ENCODE data around the gene FBXO4. TPM values are rescaled to one million over a fixed set of nuclear protein-coding genes. Genes with fewer than 3 reads are reported as not detected.
"Not testable (repeated sequence)": the region's sequence is repeated elsewhere in the genome, so short reads cannot be mapped to it uniquely, and the experiment has no call there.

Gene FBXO4
- total RNA-seq, 4 donors from 2014 or later: 0.59 to 21.8 (median 15.5) TPM

GRCh38 chr5:41929035-41929434, 4.0 kb downstream of the FBXO4 start:
- DNase-seq: no peak
- Histone ChIP-seq H3K4me1 (no peaks in the 10 kb centered on the region), H3K27ac (no peak overlapping the region), H3K36me3 (no peaks in the 10 kb centered on the region), H3K9me3 (no peaks in the 10 kb centered on the region), H3K27me3 (no peaks in the 10 kb centered on the region), H3K4me3 (no peak overlapping the region)
- intact Hi-C loops (cut with DNase I; ENCODE audit: low total_unique reads): loop anchor here (10.0 kb wide), 1 partner anchor 64 kb away; no protein-coding TSS in a partner anchor
- TF ChIP-seq CTCF (IDR thresholded peaks at IDR 0.05) (no peak), POLR2A (IDR thresholded peaks at IDR 0.05) (no peak)

GRCh38 chr5:41932770-41933169, 7.7 kb downstream of the FBXO4 start:
- Histone ChIP-seq H3K4me3 (no peak overlapping the region), H3K27me3 (no peaks in the 10 kb centered on the region), H3K27ac (no peak overlapping the region), H3K36me3 (no peaks in the 10 kb centered on the region), H3K9me3 (no peaks in the 10 kb centered on the region), H3K4me1 (no peaks in the 10 kb centered on the region)
- intact Hi-C loops (cut with DNase I; ENCODE audit: low total_unique reads): no loop called here
- TF ChIP-seq CTCF (IDR thresholded peaks at IDR 0.05) (no peak), POLR2A (IDR thresholded peaks at IDR 0.05) (no peak)
- no peak for DNase-seq

GRCh38 chr5:41935544-41935943, 10.5 kb downstream of the FBXO4 start:
- Histone ChIP-seq H3K4me1 (no peaks in the 10 kb centered on the region), H3K9me3 (no peaks in the 10 kb centered on the region), H3K27me3 (no peaks in the 10 kb centered on the region), H3K4me3 (no peak overlapping the region), H3K27ac (no peak overlapping the region), H3K36me3 (no peaks in the 10 kb centered on the region)
- no peak for DNase-seq
- no peak for TF ChIP-seq POLR2A (IDR thresholded peaks at IDR 0.05)
- TF ChIP-seq CTCF (IDR thresholded peaks at IDR 0.05): no peak
- intact Hi-C loops (cut with DNase I; ENCODE audit: low total_unique reads): no loop called here

GRCh38 chr5:41940641-41941040, 15.6 kb downstream of the FBXO4 start:
- H3K27me3 ChIP-seq: no peaks in the 10 kb centered on the region
- no peaks in the 10 kb centered on the region for H3K4me1 ChIP-seq
- H3K27ac ChIP-seq: no peak overlapping the region
- intact Hi-C loops (cut with DNase I; ENCODE audit: low total_unique reads): no loop called here
- no peak for TF ChIP-seq CTCF (IDR thresholded peaks at IDR 0.05)
- TF ChIP-seq POLR2A (IDR thresholded peaks at IDR 0.05): no peak
- H3K4me3 ChIP-seq: no peak overlapping the region
- H3K9me3 ChIP-seq: no peaks in the 10 kb centered on the region
- H3K36me3 ChIP-seq: no peaks in the 10 kb centered on the region
- DNase-seq: no peak

GRCh38 chr5:41945332-41945955, 20.4 kb downstream of the FBXO4 start:
- H3K36me3 ChIP-seq: not testable (repeated sequence)

GRCh38 chr5:41951224-41951623, 26.1 kb downstream of the FBXO4 start:
- Histone ChIP-seq H3K27ac (no peak overlapping the region), H3K9me3 (peaks cover 0 to 6% of the 10 kb centered on the region in 2 donors), H3K4me3 (no peak overlapping the region), H3K4me1 (no peaks in the 10 kb centered on the region), H3K36me3 (no peaks in the 10 kb centered on the region), H3K27me3 (no peaks in the 10 kb centered on the region)
- intact Hi-C loops (cut with DNase I; ENCODE audit: low total_unique reads): no loop called here
- no peak for DNase-seq
- TF ChIP-seq CTCF (IDR thresholded peaks at IDR 0.05): no peak
- TF ChIP-seq POLR2A (IDR thresholded peaks at IDR 0.05): no peak

More at GRCh38 chr5:41945332-41945955, 20.4 kb downstream of the FBXO4 start:
- H3K27me3 ChIP-seq; H3K4me1 ChIP-seq; H3K9me3 ChIP-seq; intact Hi-C loops (cut with DNase I; ENCODE audit: low total_unique reads); H3K4me3 ChIP-seq; DNase-seq; H3K27ac ChIP-seq: not testable (repeated sequence)

All from uterus (tissue), 4 donors.